Activated CD4-positive, alpha-beta T cell treated with anti-CD3 and anti-CD28 coated beads for 48 hours (primary cell): ENCODE results near the gene CHST11.

ENCODE experiments used
- DNase-seq: peaks from one replicate; pipeline ENCODE4 v3.0.0-alpha.2; 2020

Gene CHST11

DNA sequence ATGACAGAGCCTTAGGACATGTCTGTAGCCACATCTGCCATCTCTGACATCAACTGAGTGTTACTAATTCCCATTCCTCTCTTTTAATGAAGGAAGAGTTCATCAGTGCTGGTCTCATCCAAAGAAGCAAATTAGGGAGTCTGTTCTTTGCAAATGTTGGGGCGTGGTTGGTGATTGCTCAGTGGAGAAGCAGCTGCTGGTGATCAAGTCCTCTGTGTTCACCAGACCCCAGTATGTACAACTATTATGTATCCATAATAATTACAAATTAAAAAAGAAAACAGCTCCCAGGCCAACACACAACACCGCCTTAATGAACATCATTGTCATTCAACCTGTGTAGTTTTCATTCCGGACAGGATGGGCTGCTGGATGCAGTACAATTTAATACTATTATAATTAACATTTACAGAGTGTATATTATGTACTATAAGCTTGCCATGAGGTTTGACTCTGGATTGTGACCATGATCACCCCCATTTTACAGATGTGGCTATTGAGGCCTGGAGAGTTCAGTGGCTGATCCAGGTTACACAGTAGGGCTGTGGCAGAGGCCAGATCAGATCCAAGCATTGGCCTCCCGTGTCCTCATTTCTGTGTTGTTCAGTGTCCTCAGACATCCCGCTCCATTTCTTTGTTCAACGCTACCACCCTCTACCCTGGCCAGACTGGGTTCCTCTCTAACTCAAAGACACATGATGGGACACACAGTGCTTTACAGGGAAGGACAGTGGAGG is 179.0 kb downstream of the CHST11 start:
- no peak for DNase-seq

DNA sequence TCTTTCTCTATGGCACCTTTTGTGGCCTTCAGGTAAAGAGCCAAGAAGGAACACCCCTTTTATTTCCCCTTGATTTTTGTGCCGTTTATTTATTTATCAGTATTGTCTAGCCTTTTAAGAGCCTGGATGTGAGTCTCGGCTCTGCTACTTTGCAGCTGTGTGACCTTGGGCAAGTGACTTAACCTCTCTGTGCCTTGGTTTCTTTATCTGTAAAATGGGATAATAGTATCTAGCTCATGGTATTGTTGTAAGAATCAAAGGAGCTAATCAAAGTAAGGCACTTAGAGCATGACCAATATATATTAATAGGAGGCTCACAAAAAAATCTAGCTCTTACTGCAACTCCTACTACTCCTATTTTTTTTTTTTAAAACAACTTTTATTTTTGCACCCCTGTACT is 179.7 kb downstream of the CHST11 start:
- no peak for DNase-seq

DNA sequence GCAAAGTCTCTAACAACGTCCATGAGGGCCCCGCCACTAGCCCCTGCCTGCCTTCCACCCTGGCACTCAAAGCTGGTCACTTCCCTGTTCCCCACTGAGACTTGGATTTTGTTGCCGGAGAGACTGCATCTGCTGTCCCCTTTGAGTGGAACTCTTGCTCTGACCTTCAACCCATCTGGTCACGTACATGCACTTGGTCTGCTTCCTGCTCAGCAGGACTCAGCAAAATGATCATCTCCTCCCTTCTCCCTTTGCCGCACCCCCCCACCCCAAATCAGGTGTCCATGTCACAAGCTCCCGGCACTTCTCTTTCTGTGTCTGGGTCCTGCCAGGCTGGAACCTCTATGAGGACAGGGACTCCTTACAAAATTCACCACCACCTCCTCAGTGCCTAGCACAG is 180.9 kb downstream of the CHST11 start:
- DNase-seq: no peak

DNA sequence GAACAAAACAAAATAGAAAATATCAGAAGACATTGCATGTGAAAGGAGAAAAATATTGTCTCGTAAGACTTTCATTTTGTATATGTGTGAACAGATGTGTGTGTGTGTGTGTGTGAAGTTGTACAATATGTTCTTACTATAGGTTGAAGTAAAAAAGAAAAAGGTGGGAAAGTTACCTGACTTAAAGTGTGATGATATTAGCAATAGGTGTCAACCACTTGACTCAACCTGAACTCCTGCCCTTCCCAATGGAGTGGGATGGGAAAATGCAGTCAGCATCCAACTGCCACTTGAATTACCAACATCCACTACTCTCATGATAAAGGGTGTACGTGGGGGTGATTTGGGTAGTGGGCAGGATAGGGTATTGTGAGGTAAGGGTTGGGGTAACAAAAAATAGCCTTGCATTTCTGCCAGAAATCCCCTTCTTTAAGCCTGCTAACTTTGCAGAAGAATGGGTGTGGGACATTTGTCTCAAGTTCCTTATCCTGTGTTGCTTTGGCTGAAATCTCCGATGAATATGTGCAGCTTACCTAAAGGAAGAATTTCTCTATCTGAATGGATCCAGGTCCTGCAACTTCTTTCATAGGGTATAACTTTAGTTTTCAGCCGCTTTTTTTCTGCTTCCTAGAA is 181.6 kb downstream of the CHST11 start:
- no peak for DNase-seq

DNA sequence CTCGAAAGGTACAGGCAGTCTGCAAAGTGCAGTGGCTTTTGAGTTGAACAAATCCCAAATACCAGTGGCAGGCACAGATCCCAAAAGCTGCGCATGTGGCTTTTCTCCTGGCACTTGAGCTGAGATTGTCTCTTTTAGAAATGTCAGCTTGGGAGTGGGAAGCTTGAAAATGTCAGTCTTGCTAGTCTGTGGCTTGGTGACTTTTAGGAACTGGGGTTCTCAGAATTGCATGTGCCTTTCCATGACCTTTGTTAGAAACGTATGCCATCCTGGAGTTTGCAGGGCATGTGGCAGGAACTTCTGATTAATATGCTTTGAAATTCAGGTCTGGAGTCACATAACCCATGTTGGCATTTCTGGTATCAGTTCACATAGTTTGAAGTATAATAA is 182.1 kb downstream of the CHST11 start:
- no peak for DNase-seq

DNA sequence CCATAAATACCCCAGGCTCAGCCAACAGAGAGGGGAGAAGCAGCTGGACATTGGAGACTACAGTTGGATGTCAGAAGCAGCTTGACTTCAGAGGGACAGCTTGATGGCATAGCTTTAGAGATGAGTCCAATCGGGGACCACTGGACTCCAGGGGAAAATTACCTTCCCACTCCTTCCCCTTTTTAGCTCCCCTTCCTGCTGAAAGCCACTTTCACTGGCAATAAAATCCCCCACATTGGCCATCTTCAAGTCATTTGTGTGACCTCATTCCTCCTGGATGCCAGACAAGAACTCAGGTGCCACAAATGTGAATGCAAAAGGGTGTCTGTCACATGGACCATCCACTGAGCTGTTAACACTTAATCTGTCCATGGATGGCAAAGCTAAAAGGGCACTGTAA is 184.2 kb downstream of the CHST11 start:
- DNase-seq: no peak

DNA sequence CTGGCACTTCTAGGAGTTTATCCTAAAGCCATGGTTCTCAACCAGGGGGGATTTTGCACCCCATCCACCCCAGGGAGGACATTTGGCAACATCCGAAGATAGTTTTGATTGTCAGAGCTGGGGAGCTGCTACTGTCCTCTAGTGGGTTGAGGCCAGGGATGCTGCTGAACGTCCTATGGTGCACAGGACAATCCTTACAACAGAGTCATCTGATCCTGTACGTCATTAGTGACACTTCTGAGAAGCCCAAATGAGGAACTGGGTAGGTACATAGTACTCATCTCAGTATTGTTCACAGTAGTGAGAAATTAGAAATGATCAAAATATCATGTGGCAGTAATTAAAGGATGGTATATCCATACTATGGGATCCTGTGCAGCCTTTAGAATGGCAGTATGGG is 185.1 kb downstream of the CHST11 start:
- DNase-seq: no peak

DNA sequence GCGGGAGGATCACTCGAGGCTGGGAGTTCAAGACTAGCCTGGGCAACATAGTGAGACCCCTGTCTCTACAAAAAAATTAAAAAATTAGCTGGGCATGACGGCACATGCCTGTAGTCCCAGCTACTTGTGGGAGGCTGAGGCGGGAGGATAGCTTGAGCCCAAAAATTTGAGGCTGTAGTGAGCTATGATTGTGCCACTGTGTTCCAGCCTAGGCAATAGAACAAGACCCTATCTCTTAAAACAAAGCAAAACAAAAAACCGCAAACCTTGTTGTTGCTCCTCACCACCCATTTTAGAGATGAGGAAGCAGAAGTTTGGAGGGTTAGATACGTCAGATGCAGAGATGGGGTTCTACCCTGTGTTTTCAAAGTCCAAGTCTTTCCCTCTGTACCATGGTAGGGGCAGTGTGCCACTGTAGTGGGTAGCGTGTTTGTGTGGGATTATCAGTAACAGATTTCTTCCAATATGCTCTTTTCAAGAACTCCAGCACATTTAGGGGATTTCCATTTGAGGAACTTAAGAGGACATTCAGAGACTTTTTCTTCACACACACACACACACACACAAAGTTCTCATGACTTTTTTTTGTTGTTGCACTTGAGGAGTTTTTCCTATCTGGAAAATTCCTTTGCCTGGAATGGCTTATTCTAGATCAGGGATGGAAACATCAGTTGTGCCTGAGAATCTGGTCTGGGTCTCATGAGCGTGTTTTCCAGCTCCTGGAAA is 186.5 kb downstream of the CHST11 start:
- no peak for DNase-seq

DNA sequence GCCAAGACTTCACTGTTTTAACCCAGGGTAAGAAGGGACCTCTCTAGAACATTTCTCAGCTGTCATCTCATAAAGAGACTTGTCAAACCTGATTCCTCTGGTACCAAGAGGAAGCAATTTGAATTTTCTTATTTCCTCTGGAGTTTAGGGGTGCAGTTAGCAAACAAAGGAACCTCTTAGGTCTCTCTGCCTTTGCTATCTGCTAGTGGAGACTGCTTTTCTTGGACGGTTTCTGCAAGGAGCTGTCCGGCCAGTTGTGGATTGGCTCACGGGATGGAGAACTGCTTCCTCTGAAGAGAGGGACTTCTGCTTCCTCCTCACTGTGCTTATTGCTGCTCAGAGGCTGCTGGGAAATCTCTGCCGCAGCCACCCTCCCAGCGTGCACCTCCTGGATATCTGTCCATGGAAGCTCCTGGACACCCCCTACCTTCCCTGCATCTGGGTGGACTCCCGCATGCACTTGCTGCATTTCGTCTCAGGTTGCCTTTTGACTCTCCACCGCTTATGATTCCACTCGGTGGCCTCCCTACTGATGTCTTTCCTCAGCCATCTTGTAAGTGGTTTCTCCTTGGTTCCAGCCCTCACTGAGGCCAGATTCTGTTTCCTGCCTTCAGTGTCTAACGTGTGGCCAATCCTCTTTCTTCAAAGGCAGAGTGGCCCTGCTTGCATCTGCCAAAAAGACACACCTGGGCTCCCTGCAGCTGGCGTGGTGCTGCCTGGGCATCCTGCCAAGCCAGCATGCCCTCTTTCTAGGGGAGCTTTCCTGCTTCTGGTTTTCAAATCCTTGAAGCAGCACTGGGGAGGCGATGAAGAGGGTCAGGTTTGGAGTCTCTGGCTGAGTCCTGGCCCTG is 187.3 kb downstream of the CHST11 start:
- no peak for DNase-seq

DNA sequence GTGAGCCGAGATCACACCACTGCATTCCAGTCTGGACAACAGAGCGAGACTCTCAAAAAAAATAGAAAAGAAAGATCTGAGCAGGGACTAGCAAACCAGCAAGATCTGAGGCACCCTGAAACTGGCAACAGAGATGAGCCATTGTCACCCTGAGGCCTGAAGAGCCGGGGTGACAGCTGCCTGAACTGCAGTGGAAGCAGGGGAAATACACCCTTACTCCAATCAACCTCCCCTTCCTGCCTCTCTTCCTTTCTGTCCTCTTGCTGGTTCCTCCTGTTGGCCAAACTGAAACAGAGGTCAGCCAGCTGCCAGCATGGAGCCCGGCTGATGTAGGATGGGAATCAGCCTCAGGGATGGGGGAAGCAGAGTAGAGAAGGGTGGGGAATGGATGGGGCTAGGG is 192.0 kb downstream of the CHST11 start:
- DNase-seq: no peak

DNA sequence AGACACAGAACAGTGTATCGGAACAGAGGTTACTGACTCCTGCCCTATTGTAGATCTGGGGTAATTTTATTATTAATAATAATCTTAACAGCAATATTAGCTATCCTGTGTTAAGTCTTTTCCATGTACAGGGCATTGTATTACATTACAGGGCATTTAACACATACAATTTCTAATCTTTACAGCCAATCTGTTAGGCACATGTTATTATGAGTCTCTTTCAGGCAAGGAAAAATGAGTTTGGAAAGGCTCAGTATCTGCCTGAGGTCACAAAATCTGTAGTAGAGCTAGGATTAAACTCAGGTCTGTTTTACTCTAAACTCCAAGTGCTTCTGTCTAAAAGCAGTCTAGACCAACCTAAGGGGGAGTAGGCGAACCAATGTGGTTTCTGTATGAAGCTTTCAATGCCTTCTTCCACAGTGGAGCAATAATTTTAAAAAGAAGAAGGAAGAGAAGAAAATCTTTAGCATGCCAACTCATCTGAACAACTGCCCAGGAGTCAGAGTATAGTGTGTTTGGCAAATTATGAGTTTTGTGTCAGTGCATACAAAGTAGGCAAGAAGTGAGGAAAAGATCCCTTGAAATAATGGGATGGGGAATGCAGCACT is 192.6 kb downstream of the CHST11 start:
- no peak for DNase-seq

DNA sequence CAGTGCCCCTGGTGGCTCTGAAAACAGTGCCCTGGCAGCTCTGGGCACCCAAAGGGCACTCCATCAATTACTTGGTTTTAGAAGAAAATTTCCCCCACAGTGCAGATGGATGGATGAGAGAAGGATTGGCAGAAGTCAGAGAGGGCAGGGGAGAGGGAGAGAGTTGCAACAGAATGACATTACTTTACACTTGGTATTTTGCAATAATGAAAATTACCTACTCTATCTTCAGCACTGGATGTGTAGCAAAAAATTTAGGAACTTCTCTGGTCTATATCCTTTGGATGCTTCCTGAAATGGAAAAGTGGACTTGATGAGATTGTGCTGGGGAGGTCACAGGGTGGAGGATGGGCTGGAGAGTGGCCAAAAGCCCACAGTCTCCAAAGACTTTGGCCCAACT is 193.2 kb downstream of the CHST11 start:
- DNase-seq: no peak

DNA sequence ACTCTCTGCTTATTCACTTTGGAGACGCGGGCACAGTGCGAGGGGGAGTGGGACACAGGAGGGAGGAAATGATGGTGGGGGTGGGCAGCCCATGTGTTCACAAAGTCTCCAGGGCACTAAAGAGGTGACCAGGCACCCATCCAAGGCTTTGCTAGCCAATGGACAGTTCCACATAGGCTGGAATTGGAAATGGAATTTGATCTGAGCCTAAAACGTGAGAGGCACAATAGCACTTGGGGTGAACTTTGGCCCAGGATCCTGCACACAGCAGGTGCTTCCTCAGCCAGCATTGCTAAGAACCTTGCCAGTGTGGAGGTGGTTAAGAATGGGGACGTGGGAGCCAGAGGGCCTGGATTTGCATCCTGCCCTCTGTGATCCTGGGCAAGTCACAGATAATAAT is 193.8 kb downstream of the CHST11 start:
- no peak for DNase-seq

DNA sequence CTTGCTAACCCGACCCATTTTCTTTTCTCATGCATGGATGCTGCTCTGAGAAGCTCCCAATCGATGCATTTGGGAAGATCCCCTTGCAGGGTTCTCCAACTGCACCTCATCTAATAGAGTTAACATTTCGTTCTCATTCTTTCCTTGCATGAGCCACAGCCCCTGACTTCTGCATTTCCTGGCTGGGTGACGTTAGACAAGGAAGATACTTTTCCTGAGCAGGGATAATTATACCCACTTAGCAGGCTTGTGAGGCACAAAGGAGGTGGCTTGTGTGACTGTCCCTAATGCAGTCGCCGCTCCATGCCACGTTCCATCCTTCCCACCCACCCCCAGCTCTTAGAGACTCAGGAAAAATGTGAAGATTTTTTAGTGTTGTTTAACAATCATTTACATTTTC is 195.1 kb downstream of the CHST11 start:
- no peak for DNase-seq

DNA sequence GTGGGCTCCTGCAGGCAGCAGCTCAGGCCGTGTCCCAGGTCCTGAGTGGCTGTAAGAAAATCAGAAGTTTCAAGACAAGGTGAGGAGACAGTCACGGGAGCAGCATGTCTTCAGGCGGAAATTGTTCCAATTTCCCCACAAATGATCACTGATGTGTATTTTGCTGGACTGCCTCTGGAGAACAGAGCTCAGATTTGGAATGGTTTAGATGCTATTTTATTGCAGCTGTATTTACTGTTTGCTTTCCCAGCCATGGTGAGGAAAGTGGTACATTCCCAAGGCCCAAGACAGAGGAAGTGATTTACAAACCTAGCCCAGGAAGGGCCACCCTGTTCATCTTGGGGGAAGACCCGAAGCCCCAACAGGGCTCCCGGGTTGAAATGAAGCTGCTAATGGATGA is 195.6 kb downstream of the CHST11 start:
- DNase-seq: no peak

DNA sequence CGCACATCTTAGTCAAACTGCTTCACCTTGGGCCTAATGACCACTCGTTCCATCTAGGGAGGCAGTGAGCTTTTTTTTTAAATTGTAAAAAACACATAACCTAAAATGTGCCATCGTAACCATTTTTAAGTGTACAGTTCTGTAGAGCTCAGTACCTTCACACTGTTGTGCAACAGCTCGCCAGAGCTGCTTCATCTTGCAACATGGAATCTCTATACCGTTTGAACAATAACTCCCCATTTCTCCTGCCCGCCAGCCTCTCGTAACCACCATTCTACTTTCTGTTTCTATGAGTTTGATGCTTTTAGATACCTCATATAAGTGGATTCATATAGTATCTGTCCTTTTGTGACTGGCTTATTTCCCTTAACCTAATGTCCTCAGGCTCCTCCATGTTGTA is 196.2 kb downstream of the CHST11 start:
- DNase-seq: peak; percentile 17

DNA sequence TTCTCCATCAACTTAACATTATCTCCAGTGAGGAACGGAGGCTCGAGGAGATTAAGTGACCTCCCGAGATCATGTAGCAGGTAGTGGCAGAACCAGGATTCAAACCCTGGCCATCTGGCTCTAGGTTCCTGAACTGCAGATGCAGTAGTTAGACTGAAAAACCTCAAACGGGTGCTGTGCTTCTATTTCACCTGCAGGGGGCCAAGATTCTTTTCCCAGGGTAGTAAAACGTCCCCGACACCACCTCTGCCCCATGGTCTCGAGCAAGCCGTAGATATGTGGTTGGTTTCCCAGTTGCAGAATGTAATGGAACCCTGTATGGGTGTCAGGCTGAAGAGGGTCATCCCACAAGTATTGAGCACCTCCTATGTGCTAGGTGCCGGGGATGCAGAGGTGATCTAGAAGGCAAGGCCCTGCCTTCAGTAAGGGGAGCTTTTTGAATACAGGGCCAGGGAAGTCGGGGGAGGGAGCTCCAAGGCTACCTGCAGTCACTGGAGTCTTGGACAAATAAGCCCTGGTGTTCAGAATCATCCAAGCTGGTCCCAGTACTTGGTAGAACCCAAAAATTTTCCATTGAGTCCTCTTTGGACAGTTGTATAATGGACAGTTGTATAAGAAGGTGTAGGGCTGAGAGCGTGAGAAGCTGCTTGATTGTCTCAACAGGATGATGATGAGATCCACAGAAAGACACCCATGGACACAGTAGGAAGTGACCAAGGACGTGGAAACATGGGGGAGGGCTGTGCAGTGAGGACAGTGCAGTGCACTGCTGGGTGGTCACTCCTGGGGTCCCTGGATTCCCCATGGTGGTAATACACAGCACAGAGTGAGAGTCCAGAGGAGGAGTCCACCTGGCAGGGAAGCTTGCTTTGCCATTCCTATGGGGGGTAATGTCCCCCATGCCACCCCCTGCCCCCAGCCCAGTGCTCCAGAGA is 197.2 kb downstream of the CHST11 start:
- peak; percentile 37 for DNase-seq

DNA sequence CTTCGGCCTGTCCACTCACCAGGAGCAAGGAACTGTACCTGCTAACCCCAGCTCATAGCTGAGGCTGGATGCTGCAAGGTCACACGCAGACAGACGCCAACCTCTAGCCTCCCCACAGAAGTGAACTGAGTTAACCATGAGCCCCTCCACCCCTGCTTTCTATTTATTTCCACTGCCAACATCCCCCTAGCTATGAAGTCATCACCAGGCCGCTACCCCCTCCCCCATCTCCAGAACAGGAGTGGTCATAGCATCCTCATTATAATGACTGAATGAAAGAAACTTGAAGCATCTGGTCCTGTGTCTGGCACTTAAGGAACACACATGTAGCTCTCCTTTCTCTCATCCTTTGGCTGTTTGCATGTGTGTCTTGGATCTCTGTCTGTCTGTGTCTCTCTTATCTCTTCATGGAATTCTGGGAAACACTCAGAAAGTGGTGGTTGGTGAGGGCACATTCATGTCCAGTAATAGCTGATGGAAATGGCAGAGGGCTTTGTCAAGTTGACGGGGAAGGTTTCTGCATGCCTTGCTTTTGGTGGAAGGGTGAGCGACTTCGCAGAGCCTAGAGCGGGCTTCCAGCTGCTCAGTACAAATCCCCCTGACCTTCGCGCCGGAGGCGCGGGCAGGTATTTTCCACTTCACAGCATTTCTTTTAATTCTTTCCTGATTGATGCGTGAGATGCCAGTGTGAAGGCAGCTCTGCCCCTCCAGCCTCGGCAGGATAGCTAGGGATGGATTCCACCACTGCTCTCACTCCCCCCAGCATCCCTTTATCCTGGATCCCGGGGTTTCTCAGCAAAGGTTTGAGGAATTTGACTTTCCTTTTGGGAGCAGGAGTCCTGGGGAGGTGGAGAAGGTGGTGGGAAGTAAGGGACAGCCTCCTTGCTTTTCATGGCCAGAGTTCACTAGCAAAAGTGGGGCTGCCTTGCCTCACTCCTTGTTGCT is 198.2 kb downstream of the CHST11 start:
- DNase-seq: no peak

DNA sequence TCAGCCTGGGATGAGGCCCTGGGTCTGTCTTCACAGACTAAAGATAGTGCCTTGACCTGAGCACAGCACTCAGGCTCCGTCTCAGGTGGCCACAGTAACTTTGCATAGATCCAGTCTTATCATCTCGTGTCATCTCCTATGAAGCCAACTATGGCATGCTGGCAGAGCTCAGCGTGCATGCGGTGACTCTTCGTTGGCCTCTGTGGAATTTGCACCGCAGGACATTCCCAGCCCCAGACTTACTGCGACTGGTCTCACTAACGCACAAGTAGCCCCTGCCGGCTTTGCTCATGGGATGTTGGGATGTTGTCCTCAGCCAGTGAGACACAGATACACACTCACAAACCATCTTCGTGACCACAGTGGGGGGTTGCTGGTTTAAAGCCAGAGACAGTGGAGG is 199.6 kb downstream of the CHST11 start:
- no peak for DNase-seq

DNA sequence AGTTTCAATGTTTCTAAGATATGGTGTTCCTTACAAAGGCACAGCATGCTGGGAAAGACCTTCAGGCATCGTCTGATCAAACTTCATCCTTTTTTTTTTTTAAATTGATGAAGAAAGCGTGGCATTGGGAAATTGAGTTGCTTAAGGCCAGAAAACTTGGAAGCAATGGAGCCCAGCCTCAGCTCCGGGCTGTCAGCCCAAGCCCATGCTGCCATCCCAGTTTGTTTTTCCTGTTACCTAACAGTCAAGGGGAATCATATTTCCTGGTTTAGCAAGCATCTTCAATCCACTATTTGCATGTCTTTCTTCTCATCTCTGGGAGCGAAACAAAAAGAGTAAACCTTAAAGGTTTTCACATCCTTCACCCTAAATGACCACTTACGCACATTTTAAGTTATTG is 200.2 kb downstream of the CHST11 start:
- no peak for DNase-seq
